ENCODE results near the gene COX7A2.

The COX7A2 gene

GRCh38 chr6:75188221-75188925 is 55.2 kb downstream of the COX7A2 start:
- no peak overlapping the region for H3K4me3 ChIP-seq (ENCODE audit: low read depth, low read length)
- no peak for DNase-seq (ENCODE audit: low read depth)
- TF ChIP-seq CTCF (IDR thresholded peaks at IDR 0.05; ENCODE audit: control insufficient read depth, extremely low read depth, insufficient read depth): no peak

Measured in LNCaP clone FGC (cell line).